HUES6 (cell line): ENCODE results near the gene MAGI1.
A peak's percentile ranks its signal among the peaks of the same experiment; 100 is the strongest.

ENCODE experiments used
- H3K27ac ChIP-seq: 2 replicates; pipeline ENCODE4 v1.7.0; 2013; ENCODE audit warnings: low read depth, mild to moderate bottlenecking, low read length, inconsistent platforms
- H3K27me3 ChIP-seq: 2 replicates; pipeline ENCODE4 v1.6.1; 2013; ENCODE audit warnings: low read length; ENCODE audit not compliant: control insufficient read depth, insufficient read depth
- H3K36me3 ChIP-seq: 2 replicates; pipeline ENCODE4 v1.6.1; 2013; ENCODE audit warnings: low read length; ENCODE audit not compliant: control insufficient read depth, insufficient read depth
- H3K4me1 ChIP-seq: 2 replicates; pipeline ENCODE4 v1.6.1; 2013; ENCODE audit warnings: low read length; ENCODE audit not compliant: control insufficient read depth, insufficient read depth
- H3K4me3 ChIP-seq: 2 replicates; pipeline ENCODE4 v1.5.1; 2013; ENCODE audit warnings: low read depth, low read length
- H3K9ac ChIP-seq: one replicate; pipeline ENCODE4 v1.6.1; 2013; ENCODE audit warnings: mild to moderate bottlenecking, low read length
- H3K9me3 ChIP-seq: 2 replicates; pipeline ENCODE4 v1.6.1; 2013; ENCODE audit warnings: low read depth, low read length; ENCODE audit not compliant: control insufficient read depth, insufficient read depth

The MAGI1 gene

DNA sequence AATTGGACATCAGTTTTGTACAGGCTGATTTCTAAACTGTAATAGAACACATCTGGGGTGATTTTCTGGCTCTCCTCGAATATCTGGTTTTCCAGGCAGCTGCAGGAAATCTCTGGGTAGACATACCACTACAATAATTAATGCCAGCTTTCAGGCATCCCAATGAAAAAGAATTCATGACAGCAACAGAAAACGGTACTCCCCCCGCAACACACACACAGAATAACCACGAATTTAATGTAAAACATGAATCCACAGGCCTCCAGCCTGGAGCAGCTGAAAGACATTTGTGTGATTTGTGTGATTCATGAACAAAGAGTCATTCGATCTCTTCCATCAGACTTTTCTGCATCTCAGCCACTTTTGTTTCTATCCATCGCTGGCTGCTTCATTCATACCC, 262.2 kb downstream of the MAGI1 start:
- H3K27ac ChIP-seq, result no peak overlapping the region
- no peak overlapping the region for H3K9ac ChIP-seq
- no peaks in the 10 kb centered on the region for H3K4me1 ChIP-seq

DNA sequence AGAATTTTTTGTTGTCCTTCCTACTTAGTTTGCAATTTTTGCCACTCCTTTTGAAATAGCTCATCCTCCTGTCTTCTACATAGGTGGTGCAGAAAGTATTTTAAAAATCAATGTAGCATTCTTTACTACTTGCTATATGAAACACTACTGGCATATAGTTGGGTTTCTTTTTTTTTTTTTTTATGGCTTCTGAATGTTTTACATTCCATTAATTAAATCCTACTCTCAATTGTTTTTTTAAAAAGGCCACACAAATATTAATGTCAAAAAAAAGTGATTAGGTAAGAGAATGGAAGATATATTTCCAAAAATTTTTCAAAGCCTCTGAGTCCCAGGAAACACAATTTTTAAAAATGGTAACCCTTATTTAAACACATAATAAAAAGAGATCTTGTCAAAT, 262.6 kb downstream of the MAGI1 start:
- Histone ChIP-seq H3K4me1 (no peaks in the 10 kb centered on the region), H3K27ac (no peak overlapping the region), H3K4me3 (no peak overlapping the region), H3K9ac (no peak overlapping the region), H3K36me3 (no peaks in the 10 kb centered on the region), H3K9me3 (no peaks in the 10 kb centered on the region), H3K27me3 (no peaks in the 10 kb centered on the region)

More for the DNA sequence above, 262.2 kb downstream of the MAGI1 start:
- Histone ChIP-seq H3K9me3 (no peaks in the 10 kb centered on the region), H3K4me3 (no peak overlapping the region), H3K36me3 (no peaks in the 10 kb centered on the region), H3K27me3 (no peaks in the 10 kb centered on the region)

DNA sequence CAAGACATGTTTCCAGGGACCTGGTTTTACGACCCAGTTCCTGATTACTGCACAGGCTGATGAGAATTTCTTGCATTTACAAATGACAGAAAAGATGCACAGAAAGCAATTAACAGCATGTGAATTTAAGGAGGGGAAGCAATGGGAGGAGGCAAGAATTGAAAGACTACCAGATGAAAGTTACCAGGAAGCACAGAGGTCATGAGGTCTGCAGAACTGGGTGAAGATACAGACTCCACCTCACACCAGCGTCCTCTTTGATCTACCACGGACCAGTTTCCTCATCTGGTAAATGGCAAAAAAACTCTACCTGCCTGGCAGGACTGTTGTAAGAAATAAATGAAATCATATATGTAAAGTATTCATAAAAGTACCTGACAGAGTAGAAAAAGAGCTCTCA, 266.0 kb downstream of the MAGI1 start:
- no peaks in the 10 kb centered on the region for H3K27me3 ChIP-seq
- no peak overlapping the region for H3K4me3 ChIP-seq
- no peaks in the 10 kb centered on the region for H3K9me3 ChIP-seq
- H3K4me1 ChIP-seq, result no peaks in the 10 kb centered on the region
- H3K36me3 ChIP-seq, result no peaks in the 10 kb centered on the region
- no peak overlapping the region for H3K9ac ChIP-seq
- no peak overlapping the region for H3K27ac ChIP-seq

DNA sequence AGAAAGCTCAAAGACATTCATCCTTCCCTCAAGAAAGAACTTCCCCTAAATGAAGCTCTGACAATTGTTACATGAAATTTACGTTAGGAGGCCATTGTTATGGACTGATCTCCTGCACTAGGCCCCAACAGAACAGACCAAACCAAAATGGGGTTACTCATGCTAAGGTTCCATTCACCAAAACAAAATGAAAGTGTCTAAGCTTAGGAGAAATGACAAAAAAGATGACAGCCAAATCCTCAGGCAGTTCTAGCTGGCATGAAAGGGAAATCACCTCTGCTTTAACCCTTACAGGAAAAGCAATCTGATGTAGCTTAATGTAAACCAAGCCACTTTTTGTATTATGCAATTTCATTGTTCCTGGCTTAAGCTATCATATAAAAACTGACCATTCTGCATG, 271.2 kb downstream of the MAGI1 start:
- no peaks in the 10 kb centered on the region for H3K27me3 ChIP-seq
- H3K9me3 ChIP-seq, result no peaks in the 10 kb centered on the region
- no peak overlapping the region for H3K4me3 ChIP-seq
- no peaks in the 10 kb centered on the region for H3K36me3 ChIP-seq
- no peak overlapping the region for H3K9ac ChIP-seq
- H3K4me1 ChIP-seq, result peaks cover 6% of the 10 kb centered on the region
- H3K27ac ChIP-seq, result no peak overlapping the region

DNA sequence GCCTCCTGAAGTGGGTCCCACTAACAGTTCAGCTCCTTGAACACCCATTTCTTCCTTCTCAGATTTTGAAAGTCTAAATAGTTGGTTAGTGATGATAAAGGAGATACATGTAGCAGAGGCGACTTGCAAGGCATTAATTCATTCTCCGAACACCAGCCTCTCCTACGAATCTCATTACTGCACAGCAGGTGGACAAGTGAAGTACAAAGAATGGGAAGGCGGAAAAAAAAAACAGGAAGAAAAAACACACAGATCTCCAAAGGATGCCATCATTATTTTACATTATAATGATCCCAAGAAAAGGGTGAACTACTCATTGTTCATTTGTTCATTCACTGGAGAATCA, 276.5 kb downstream of the MAGI1 start:
- H3K27ac ChIP-seq, result no peak overlapping the region
- H3K4me1 ChIP-seq, result peaks cover 38% of the 10 kb centered on the region
- no peaks in the 10 kb centered on the region for H3K9me3 ChIP-seq
- H3K4me3 ChIP-seq, result peak overlapping the region; percentile 12; the same call in 1 of the 2 replicates
- H3K9ac ChIP-seq, result no peak overlapping the region
- H3K27me3 ChIP-seq, result no peaks in the 10 kb centered on the region
- no peaks in the 10 kb centered on the region for H3K36me3 ChIP-seq

DNA sequence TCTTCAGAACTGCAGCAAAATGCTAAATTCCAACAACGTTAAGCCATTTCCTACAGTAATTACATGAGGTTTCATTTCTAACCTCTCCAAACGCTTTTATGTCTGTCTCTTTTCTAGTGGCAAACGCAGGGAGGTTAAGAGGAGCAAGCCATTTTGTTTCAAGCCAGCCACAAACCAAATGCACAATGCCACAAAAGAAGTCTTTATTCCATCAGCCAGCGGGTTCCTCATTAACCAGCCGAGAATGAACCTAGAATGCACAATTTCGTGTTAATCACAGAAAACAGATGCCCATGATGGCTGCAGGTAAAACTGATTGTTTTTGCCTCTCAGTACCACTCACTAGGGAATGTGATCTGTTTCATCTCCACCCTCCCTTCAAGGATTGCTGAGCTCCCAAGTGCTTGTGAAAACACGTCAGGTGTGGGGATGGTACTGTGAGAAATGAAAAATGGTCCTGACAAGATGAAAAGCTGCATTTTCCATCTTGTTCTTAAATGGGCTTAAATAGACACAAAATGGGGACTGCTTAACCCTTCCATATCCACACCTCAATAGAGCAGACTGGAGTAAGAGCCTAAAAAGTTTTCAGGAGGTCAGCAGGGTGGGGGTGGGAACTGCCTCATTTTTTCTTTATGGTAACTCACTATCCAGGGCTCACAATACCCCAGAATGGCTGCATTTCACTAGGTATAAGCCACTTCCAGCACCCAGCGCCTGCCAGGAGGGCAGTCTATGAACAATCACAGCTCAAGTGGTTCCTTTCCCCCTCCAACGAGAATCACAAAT, 277.1 kb downstream of the MAGI1 start:
- Histone ChIP-seq H3K4me3 (0 out of 2 replicates have a peak overlapping the region, but pooled peaks have one; percentile 12), H3K9me3 (no peaks in the 10 kb centered on the region), H3K36me3 (no peaks in the 10 kb centered on the region), H3K27me3 (no peaks in the 10 kb centered on the region), H3K27ac (no peak overlapping the region), H3K9ac (no peak overlapping the region), H3K4me1 (peaks cover 38% of the 10 kb centered on the region)

DNA sequence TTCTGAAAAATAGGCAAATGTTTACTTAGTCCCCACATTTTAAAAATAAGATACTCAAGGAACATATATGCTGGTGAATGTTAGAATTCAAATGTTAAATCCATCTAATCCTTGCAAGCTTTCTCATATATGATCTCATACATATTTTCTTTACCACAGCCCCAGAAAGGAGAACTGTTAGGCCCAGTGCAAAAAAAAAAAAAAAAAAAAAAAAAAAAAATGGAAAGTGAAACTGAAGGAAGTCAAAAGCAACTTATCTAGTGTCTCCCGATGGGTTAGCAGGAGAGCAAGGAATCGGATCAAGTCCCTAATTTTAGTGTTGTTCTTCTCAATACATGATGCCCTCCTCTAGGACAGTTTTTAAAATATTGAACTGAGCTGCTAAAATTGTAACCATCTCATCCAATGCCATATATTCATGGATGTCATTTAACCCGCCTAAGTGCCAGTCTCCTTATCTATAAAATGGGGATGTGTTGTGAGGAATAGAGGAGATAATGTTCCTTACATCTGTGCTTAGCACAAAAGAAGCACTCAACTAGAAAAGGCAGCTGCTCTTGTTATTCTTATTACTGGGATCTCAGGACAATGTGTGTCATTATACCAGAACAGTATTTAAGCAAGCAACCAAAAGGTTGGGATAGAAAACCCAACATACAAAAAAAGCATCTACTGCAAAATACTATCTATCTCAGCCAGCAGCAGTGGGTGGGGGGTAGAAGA, 279.7 kb downstream of the MAGI1 start:
- H3K9me3 ChIP-seq, result no peaks in the 10 kb centered on the region
- H3K4me3 ChIP-seq, result no peak overlapping the region
- H3K27ac ChIP-seq, result no peak overlapping the region
- no peaks in the 10 kb centered on the region for H3K27me3 ChIP-seq
- H3K36me3 ChIP-seq, result no peaks in the 10 kb centered on the region
- peaks cover 38% of the 10 kb centered on the region for H3K4me1 ChIP-seq
- no peak overlapping the region for H3K9ac ChIP-seq

DNA sequence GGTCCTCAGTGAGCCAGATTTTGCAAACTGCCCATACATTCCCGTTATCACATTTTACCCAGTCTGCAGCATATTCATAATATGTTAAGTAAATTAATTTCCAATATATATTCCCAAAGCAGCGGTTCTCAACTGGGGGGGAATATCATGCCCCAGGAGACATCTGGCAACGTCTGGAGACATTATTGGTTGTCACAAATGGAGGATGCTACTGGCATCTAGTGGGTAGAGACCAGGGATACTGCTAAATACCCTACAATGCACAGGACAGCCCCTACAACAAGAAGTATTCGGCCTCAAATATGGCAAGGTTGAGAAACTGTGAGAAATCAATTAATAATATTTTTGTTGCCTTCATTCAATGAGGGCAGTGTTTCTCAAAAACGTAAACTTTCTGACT, 280.3 kb downstream of the MAGI1 start:
- no peak overlapping the region for H3K27ac ChIP-seq
- H3K9me3 ChIP-seq, result no peaks in the 10 kb centered on the region
- H3K36me3 ChIP-seq, result no peaks in the 10 kb centered on the region
- H3K4me1 ChIP-seq, result peaks cover 38% of the 10 kb centered on the region
- H3K27me3 ChIP-seq, result no peaks in the 10 kb centered on the region
- no peak overlapping the region for H3K4me3 ChIP-seq
- H3K9ac ChIP-seq, result no peak overlapping the region

DNA sequence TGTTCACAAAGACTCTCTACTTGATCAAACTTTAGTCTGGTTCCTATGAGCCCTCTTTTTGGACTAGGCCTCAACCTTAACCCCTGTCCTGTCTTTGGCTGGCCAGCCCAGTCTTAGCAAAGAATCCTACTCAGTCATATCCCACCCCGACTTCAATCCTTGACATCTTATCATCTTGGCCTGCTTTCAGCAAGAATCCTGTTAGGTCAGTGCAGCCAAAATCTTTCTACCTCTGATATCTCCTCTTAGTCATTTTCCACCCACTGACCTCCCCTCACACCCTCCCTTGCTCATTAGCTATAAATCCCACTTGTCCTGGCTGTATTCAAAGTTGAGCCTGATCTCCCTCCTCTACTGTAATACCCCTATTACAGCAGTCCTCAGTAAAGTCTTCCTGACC, 286.1 kb downstream of the MAGI1 start:
- H3K27me3 ChIP-seq, result no peaks in the 10 kb centered on the region

DNA sequence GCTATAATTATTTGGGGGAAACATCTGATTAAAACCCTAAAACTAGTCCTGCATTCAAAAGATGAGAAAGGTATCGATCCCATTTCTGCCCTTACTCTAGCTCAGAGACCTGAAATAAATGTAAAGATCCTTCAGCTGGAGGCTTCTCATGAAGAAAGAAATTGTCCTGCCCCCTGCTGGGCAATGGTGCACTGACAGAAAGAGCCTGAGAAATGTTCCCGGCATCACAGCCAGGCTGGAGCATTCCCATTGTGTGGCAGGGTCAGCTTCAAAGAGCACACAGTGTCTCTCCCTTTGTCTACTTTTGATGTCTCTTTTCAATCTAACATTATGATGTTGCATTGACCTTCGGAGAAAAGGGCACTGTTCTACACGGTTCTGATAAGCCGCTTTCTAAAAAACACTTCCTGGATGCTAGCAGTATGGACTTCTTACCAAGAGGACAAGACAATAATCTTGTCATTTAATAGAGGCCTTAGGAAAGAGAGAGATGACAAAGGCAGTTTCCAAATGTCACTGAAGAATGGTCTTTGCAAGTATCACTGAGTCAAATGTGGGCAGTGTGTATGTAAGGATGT, 287.5 kb downstream of the MAGI1 start:
- Histone ChIP-seq H3K27ac (no peak overlapping the region), H3K36me3 (no peaks in the 10 kb centered on the region), H3K4me3 (no peak overlapping the region), H3K27me3 (no peaks in the 10 kb centered on the region), H3K9ac (no peak overlapping the region), H3K4me1 (peaks cover 23% of the 10 kb centered on the region), H3K9me3 (no peaks in the 10 kb centered on the region)

More for the DNA sequence above, 286.1 kb downstream of the MAGI1 start:
- no peak overlapping the region for H3K9ac ChIP-seq
- H3K36me3 ChIP-seq, result no peaks in the 10 kb centered on the region
- H3K9me3 ChIP-seq, result no peaks in the 10 kb centered on the region
- no peak overlapping the region for H3K4me3 ChIP-seq
- H3K27ac ChIP-seq, result no peak overlapping the region
- peaks cover 17% of the 10 kb centered on the region for H3K4me1 ChIP-seq

DNA sequence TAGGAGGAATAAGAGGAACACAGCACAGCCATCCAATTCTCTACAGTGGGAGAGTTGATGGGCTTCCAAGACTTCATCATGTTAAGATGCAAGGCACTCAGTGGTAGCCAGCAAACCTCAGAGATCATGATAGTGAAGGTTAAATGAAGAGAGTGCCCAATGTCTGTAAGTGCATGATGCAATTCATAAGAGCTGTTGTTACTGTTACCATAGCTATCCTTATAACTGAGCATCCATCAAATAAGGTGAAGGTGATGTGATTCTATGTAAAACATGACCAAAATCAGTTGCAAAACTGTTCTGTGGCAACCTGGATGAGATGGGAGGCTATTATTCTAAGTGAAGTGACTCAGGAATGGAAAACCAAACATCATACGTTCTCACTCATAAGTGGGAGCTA, 289.7 kb downstream of the MAGI1 start:
- no peaks in the 10 kb centered on the region for H3K9me3 ChIP-seq
- H3K27ac ChIP-seq, result no peak overlapping the region
- no peak overlapping the region for H3K4me3 ChIP-seq

More for the DNA sequence above, 289.7 kb downstream of the MAGI1 start:
- Histone ChIP-seq H3K4me1 (peaks cover 23% of the 10 kb centered on the region), H3K9ac (no peak overlapping the region), H3K36me3 (no peaks in the 10 kb centered on the region), H3K27me3 (no peaks in the 10 kb centered on the region)
